GM10248 (cell line): ENCODE results near the gene RIC8A.
"Not testable (repeated sequence)": the region's sequence is repeated elsewhere in the genome, so short reads cannot be mapped to it uniquely, and the experiment has no call there.

ENCODE experiments used
- CTCF ChIA-PET: fragments of 300-600 bp; sonication (Branson Sonifier 250); formaldehyde crosslinking; extraction: SDS; loops from one replicate; lab custom pipeline; 2021; ENCODE audit warnings: antibody characterized with exemption; lab: Yijun Ruan, JAX
- POLR2A ChIA-PET: fragments of 350-650 bp; sonication (Branson Sonifier 250); formaldehyde crosslinking; extraction: SDS; loops from one replicate; lab custom pipeline; 2020; ENCODE audit warnings: antibody characterized with exemption; lab: Yijun Ruan, JAX
- DNase-seq: peaks from one replicate; pipeline ENCODE4 v3.0.0; 2012; ENCODE audit errors: extremely low spot score
- CTCF ChIP-seq: IDR thresholded peaks from 2 replicates; pipeline ENCODE4 v1.5.1; 2012; ENCODE audit warnings: mild to moderate bottlenecking, low read depth; ENCODE audit errors: extremely low read depth, missing control alignments, control extremely low read depth

The RIC8A gene

GRCh38 chr11:217704-218103, 10.2 kb downstream of the RIC8A start:
- POLR2A ChIA-PET, result no interaction called here
- CTCF ChIA-PET, result interaction anchor here (1.4 to 3.4 kb wide), 3 partner anchors 17 to 144 kb away, joined by 4 to 11 read pairs (median 7); no protein-coding TSS in a partner anchor
- TF ChIP-seq CTCF, result no peak
- no peak for DNase-seq

- no peak for TF ChIP-seq CTCF
- DNase-seq, result no peak
- ChIA-PET CTCF (interaction anchor here (1.4 kb wide), 3 partner anchors 10 to 33 kb away, joined by 5 to 7 read pairs (median 5); no protein-coding TSS in a partner anchor), POLR2A (interaction anchor here (0.5 kb wide), 1 partner anchor 140 kb away, joined by 7 read pairs; no protein-coding TSS in a partner anchor)
These were observed 11.5 kb downstream of the RIC8A start for GRCh38 chr11:218815-219593.

- DNase-seq, POLR2A ChIA-PET: not testable (repeated sequence)
- CTCF ChIA-PET, result interaction anchor here (1.2 to 2.5 kb wide), 2 partner anchors 9 to 30 kb away, joined by 3 to 9 read pairs; no protein-coding TSS in a partner anchor
These were observed 13.2 kb downstream of the RIC8A start for GRCh38 chr11:220641-221215.

- ChIA-PET POLR2A (no interaction called here), CTCF (interaction anchor here (1.2 to 2.5 kb wide), 2 partner anchors 10 to 30 kb away, joined by 3 to 9 read pairs; no protein-coding TSS in a partner anchor)
- TF ChIP-seq CTCF, result no peak
- DNase-seq, result no peak
These were observed 14.0 kb downstream of the RIC8A start for GRCh38 chr11:221539-221938.

GRCh38 chr11:221998-222789, 14.7 kb downstream of the RIC8A start:
- ChIA-PET CTCF (interaction anchor here (1.2 to 2.5 kb wide), 3 partner anchors 10 to 29 kb away, joined by 3 to 9 read pairs (median 3); no protein-coding TSS in a partner anchor), POLR2A (no interaction called here)
- no peak for TF ChIP-seq CTCF
- no peak for DNase-seq

- DNase-seq, result no peak
- POLR2A ChIA-PET, result interaction anchor here (0.5 kb wide), 1 partner anchor 54 kb away, joined by 3 read pairs; no protein-coding TSS in a partner anchor
- CTCF ChIA-PET, result interaction anchor here (1.1 to 2.5 kb wide), 3 partner anchors 10 to 28 kb away, joined by 3 to 9 read pairs (median 3); no protein-coding TSS in a partner anchor
- TF ChIP-seq CTCF, result no peak
These were observed 15.7 kb downstream of the RIC8A start for GRCh38 chr11:223026-223789.
